ENCODE data around the gene EFHD1. TPM values are rescaled to one million over a fixed set of nuclear protein-coding genes. Genes with fewer than 3 reads are reported as not detected.

Gene EFHD1
- polyA plus RNA-seq, 3 donors, result not detected

DNA sequence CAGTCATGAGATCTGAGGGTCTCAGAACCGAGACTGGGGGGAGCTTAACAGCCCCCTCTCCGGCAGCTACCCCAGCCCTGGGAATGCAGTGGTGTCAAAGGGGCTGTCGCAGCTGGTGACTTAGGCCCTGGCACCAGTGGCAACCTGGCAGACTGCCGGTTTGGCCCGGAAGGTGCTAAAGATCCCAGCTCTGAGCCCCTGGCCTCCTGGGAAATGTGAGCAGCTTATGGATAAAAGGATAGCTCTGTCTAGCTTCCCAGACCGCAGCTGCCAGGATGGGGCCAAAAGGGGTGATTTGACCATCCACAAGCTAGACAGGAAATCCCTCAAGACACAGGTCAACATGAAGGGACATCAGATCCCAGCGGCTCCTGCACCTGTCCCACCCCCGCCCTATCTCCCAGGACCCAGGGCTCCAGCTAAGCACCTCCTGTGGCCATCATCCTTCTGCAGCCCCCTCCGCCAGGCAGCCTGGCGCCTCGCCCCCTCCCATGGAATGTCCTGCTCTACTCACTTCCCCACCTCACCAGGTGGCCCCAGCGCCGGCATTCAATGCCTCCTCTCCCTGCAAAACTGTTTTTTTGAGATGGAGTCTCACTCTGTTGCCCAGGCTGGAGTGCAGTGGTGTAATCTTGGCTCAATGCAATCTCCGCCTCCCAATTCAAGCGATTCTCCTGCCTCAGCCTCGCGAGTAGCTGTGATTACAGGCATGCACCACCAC is 33.2 kb upstream of the EFHD1 start:
- intact Hi-C loops (cut with micrococcal nuclease), result no loop called here
- TF ChIP-seq, protein P1, sequence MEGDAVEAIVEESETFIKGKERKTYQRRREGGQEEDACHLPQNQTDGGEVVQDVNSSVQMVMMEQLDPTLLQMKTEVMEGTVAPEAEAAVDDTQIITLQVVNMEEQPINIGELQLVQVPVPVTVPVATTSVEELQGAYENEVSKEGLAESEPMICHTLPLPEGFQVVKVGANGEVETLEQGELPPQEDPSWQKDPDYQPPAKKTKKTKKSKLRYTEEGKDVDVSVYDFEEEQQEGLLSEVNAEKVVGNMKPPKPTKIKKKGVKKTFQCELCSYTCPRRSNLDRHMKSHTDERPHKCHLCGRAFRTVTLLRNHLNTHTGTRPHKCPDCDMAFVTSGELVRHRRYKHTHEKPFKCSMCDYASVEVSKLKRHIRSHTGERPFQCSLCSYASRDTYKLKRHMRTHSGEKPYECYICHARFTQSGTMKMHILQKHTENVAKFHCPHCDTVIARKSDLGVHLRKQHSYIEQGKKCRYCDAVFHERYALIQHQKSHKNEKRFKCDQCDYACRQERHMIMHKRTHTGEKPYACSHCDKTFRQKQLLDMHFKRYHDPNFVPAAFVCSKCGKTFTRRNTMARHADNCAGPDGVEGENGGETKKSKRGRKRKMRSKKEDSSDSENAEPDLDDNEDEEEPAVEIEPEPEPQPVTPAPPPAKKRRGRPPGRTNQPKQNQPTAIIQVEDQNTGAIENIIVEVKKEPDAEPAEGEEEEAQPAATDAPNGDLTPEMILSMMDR (IDR thresholded peaks at IDR 0.05), result no peak
- no peaks in the 10 kb centered on the region for H3K9me3 Mint-ChIP-seq
- Histone ChIP-seq H3K4me1 (ENCODE audit: control insufficient read depth in 1 of 2, insufficient read depth in 2 of 2, low read length in 2 of 2) (no peaks in the 10 kb centered on the region), H2AFZ (ENCODE audit: insufficient read depth, low read depth, low read length, poor library complexity, severe bottlenecking) (no peak overlapping the region), H3K4me2 (replicated peaks; ENCODE audit: extremely low read depth, low read length, poor library complexity, severe bottlenecking) (no peak overlapping the region), H3K79me2 (ENCODE audit: insufficient read depth, low read length) (no peaks in the 10 kb centered on the region), H3K4me3 (replicated peaks in 1 of 3; ENCODE audit: low read depth in 2 of 3, low read length in 3 of 3) (no peak overlapping the region), H3K9me3 (replicated peaks in 1 of 2; ENCODE audit: control insufficient read depth in 1 of 2, insufficient read depth in 1 of 2, low read length in 2 of 2) (no peaks in the 10 kb centered on the region), H3K27me3 (ENCODE audit: control insufficient read depth in 2 of 2, insufficient read depth in 2 of 2, low read length in 2 of 2) (no peaks in the 10 kb centered on the region), H3K27ac (ENCODE audit: low read depth in 1 of 2, low read length in 2 of 2) (no peak overlapping the region), H4K20me1 (ENCODE audit: insufficient read depth, low read length) (no peaks in the 10 kb centered on the region), H3K36me3 (replicated peaks in 1 of 2; ENCODE audit: control insufficient read depth in 1 of 2, insufficient read depth in 2 of 2, low read length in 2 of 2) (no peaks in the 10 kb centered on the region), H3K9ac (ENCODE audit: insufficient read depth, low read length, poor library complexity, severe bottlenecking) (no peak overlapping the region)
- H3K36me3 Mint-ChIP-seq, result no peaks in the 10 kb centered on the region
- no peak for DNase-seq
- H3K4me1 Mint-ChIP-seq, result peaks cover 7% of the 10 kb centered on the region
- H3K4me3 Mint-ChIP-seq, result no peak overlapping the region
- H3K27me3 Mint-ChIP-seq (ENCODE audit: low read depth in 3 of 3), result peaks cover 0 to 4% (median 1%) of the 10 kb centered on the region in 3 donors
- WGBS (ENCODE audit: insufficient coverage), result 95% methylated on average over 11 of the region's 17 CpGs
- H3K27ac Mint-ChIP-seq, result no peak overlapping the region

- intact Hi-C loops (cut with micrococcal nuclease), result no loop called here
- Histone ChIP-seq H2AFZ (ENCODE audit: insufficient read depth, low read depth, low read length, poor library complexity, severe bottlenecking) (no peak overlapping the region), H3K36me3 (replicated peaks in 1 of 2; ENCODE audit: control insufficient read depth in 1 of 2, insufficient read depth in 2 of 2, low read length in 2 of 2) (no peaks in the 10 kb centered on the region), H3K4me1 (ENCODE audit: control insufficient read depth in 1 of 2, insufficient read depth in 2 of 2, low read length in 2 of 2) (peaks cover 8 to 11% of the 10 kb centered on the region in 2 donors), H3K4me3 (replicated peaks in 1 of 3; ENCODE audit: low read depth in 2 of 3, low read length in 3 of 3) (no peak overlapping the region), H3K9me3 (replicated peaks in 1 of 2; ENCODE audit: control insufficient read depth in 1 of 2, insufficient read depth in 1 of 2, low read length in 2 of 2) (no peaks in the 10 kb centered on the region), H3K4me2 (replicated peaks; ENCODE audit: extremely low read depth, low read length, poor library complexity, severe bottlenecking) (no peak overlapping the region), H3K79me2 (ENCODE audit: insufficient read depth, low read length) (no peaks in the 10 kb centered on the region), H3K27me3 (ENCODE audit: control insufficient read depth in 2 of 2, insufficient read depth in 2 of 2, low read length in 2 of 2) (peaks cover 0 to 2% of the 10 kb centered on the region in 2 donors), H3K9ac (ENCODE audit: insufficient read depth, low read length, poor library complexity, severe bottlenecking) (no peak overlapping the region), H4K20me1 (ENCODE audit: insufficient read depth, low read length) (no peaks in the 10 kb centered on the region), H3K27ac (ENCODE audit: low read depth in 1 of 2, low read length in 2 of 2) (no peak overlapping the region)
- Mint-ChIP-seq H3K4me3 (no peak overlapping the region), H3K27me3 (ENCODE audit: low read depth in 3 of 3) (peaks cover 1 to 17% (median 5%) of the 10 kb centered on the region in 3 donors), H3K27ac (no peak overlapping the region), H3K36me3 (no peaks in the 10 kb centered on the region), H3K4me1 (peaks cover 17% of the 10 kb centered on the region), H3K9me3 (no peaks in the 10 kb centered on the region)
- WGBS (ENCODE audit: insufficient coverage), result no CpG with 5 or more reads among the region's 3 CpGs
- DNase-seq, result no peak
- TF ChIP-seq, protein P1 (IDR thresholded peaks at IDR 0.05), result no peak
Observed at GRCh38 chr2:232603283-232603682, 30.1 kb upstream of the EFHD1 start.
